A673 (cell line): ENCODE results near the gene ALPP.

ENCODE experiments used
- EZH2 ChIP-seq: fragments of 200-600 bp; sonication (generic); IDR thresholded peaks from 2 replicates; pipeline ENCODE4 v1.6.1; 2017; ENCODE audit warnings: borderline replicate concordance, low read depth, mild to moderate bottlenecking, mixed read lengths, antibody characterized with exemption, low read length; ENCODE audit not compliant: poor library complexity, severe bottlenecking
- TF ChIP-seq, protein P1 (sequence below): fragments of 300-800, 200-600 bp; sonication (generic); conservative IDR thresholded peaks from 2 replicates; pipeline ENCODE4 v1.5.1; 2017; ENCODE audit warnings: low read depth, mild to moderate bottlenecking, antibody characterized with exemption, low read length, moderate library complexity, mixed read lengths

DNA sequence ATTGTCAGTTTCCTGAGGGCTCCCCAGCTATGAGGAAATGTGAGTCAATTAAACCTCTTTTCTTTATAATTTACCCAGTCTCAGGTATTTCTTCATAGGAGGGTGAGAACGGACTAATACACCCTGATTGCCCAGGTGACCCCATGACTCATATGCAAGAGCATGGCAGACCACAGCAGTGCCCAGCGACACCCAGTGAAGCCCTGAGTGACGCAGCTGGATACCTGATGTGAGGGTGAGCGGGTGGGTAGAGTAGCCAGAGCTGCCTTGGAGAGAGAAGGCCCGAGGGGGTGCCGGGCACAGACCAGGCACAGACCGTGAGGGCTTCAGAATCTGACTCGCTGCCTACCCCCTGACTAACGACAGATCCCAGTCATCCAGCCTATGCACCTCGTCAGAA is 43.5 kb downstream of the ALPP start:
- TF ChIP-seq, protein P1, sequence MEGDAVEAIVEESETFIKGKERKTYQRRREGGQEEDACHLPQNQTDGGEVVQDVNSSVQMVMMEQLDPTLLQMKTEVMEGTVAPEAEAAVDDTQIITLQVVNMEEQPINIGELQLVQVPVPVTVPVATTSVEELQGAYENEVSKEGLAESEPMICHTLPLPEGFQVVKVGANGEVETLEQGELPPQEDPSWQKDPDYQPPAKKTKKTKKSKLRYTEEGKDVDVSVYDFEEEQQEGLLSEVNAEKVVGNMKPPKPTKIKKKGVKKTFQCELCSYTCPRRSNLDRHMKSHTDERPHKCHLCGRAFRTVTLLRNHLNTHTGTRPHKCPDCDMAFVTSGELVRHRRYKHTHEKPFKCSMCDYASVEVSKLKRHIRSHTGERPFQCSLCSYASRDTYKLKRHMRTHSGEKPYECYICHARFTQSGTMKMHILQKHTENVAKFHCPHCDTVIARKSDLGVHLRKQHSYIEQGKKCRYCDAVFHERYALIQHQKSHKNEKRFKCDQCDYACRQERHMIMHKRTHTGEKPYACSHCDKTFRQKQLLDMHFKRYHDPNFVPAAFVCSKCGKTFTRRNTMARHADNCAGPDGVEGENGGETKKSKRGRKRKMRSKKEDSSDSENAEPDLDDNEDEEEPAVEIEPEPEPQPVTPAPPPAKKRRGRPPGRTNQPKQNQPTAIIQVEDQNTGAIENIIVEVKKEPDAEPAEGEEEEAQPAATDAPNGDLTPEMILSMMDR, result no peak
- TF ChIP-seq EZH2, result no peak
